Heart left ventricle (tissue), 16 donors: ENCODE measurements around the gene TGM1. TPM values are rescaled to one million over a fixed set of nuclear protein-coding genes. Genes with fewer than 3 reads are reported as not detected.

ENCODE experiments used
- ATAC-seq, 4 donors: fragments of 200-7000 bp; cut with Tn5 transposase; one replicate each; pipeline ENCODE4 v1.9.1; 2020 to 2022; ENCODE audit warnings: moderate library complexity in 4 of 4, mild to moderate bottlenecking in 3 of 4, moderate number of reproducible peaks in 1 of 4
- DNase-seq, 5 donors: peaks; one replicate each; pipeline ENCODE4 v3.0.0-alpha.2; 2020
- H3K27ac ChIP-seq, 12 donors: fragments of 200-600 bp; sonication (generic) in 4 of 12; one replicate each; pipeline versions ENCODE4 v1.5.0 to v1.8.0; 2016 to 2022; ENCODE audit warnings: mild to moderate bottlenecking in 2 of 12
- H3K27me3 ChIP-seq, 9 donors: fragments of 200-600 bp; sonication (generic) in 2 of 9; one replicate each; pipeline versions ENCODE4 v1.5.1 to v1.8.0; 2016 to 2022; ENCODE audit warnings: mild to moderate bottlenecking in 3 of 9
- H3K36me3 ChIP-seq, 9 donors: fragments of 200-600 bp; sonication (generic) in 2 of 9; one replicate each; pipeline versions ENCODE4 v1.5.0 to v1.8.0; 2018 to 2022; ENCODE audit warnings: mild to moderate bottlenecking in 2 of 9
- H3K4me1 ChIP-seq, 12 donors: fragments of 200-600 bp; sonication (generic) in 4 of 12; one replicate each; pipeline versions ENCODE4 v1.5.0 to v1.8.0; 2016 to 2022; ENCODE audit warnings: mild to moderate bottlenecking in 3 of 12
- H3K4me3 ChIP-seq, 12 donors: fragments of 200-600 bp; sonication (generic) in 4 of 12; one replicate each; pipeline versions ENCODE4 v1.5.0 to v1.8.0; 2017 to 2022; ENCODE audit warnings: mild to moderate bottlenecking in 9 of 12, moderate library complexity in 4 of 12
- H3K9me3 ChIP-seq, 12 donors: fragments of 200-600 bp; sonication (generic) in 4 of 12; one replicate each; pipeline versions ENCODE4 v1.5.0 to v1.8.0; 2016 to 2022; ENCODE audit warnings: mild to moderate bottlenecking in 1 of 12
- POLR2A ChIP-seq, 2 donors: fragments of 450-650 bp; IDR thresholded peaks; one replicate each; pipeline ENCODE4 v1.6.1; 2017; ENCODE audit warnings: antibody characterized with exemption in 2 of 2, mild to moderate bottlenecking in 2 of 2, moderate library complexity in 2 of 2
- WGBS, 4 donors: extraction: QIAGEN DNeasy Blood & Tissue Kit in 2 of 4; methylation state at CpG; one replicate each; pipeline versions ENCODE4 v1.1.5 to v1.1.7; 2013 to 2018; 5-methylcytosine and 5-hydroxymethylcytosine counted together
- intact Hi-C, 10 donors: fragments of 100-400 bp; cut with DNase I; formaldehyde crosslinking; loops; one replicate each; pipeline versions ENCODE4 v1.11.1 to v1.14.2; 2022
- polyA plus RNA-seq, 2 donors: library from polyadenylated mRNA; stranded (reverse); fragments of 200-250 nt; gene quantifications; one replicate each; pipeline ENCODE4 v1.2.3, GENCODE V29; 2013
- total RNA-seq, 9 donors: library from RNA; depleted of rRNA in 2 of 9; stranded (reverse); fragments of >200 nt in 2 of 9; fragmentation: NEBNext Ultra II Directional in 3 of 9; extraction: Animal tissue kit (Norgen Biotek cat#: 25700) in 3 of 9; gene quantifications; one replicate each; pipeline versions ENCODE4 v1.1.0 to v1.2.4, GENCODE V29; 2016 to 2023
- TF ChIP-seq, protein P1 (sequence below), 12 donors: fragments of 200-600 bp; sonication (generic) in 4 of 12; IDR thresholded peaks; one replicate each; pipeline versions ENCODE4 v1.5.0 to v1.8.0; 2018 to 2022; ENCODE audit warnings: antibody characterized with exemption in 12 of 12, mild to moderate bottlenecking in 5 of 12
- donor health status: ischemic (EF 13 %, LVEDD 7.1; RV severe dilation, severe dysfunction).
- donor health status: healthy with polysubstance abuse.
- donor health status: DM: no; HTN: yes; CAD: no.
- donor health status: DM: no; HTN: no; CAD: no.
- donor health status: ischemic (EF 25% LVEDD 6.9; RV normal size, moderate dysfunction).
- donor health status: ischemic (EF 25% LVEDD 5.7; RV mildly dilated, moderate dysfunction).
- donor health status: healthy.
- donor health status: DM: yes; HTN: yes; CAD: no.
- donor health status: ischemic (EF 35%, LVEDD 5.7; RV mildly dilated, moderate dysfunction).
- donor health status: nonischemic (EF 11% LVEDD 7.7; RV severe dilation, severe dysfunction).
- donor health status: DM: yes; HTN: yes; CAD: no.
- donor health status: PGD.
- donor health status: ischemic (EF 29% LVEDD 5.4; RV normal size, mild dysfunction).
- donor health status: nonischemic (EF 23%, LVEDD 6.1; RV moderate dilation, normal function).

The TGM1 gene
- total and polyA plus RNA-seq, 11 donors = 0.52 to 38.9 (median 0.98) TPM; not detected in 3

DNA sequence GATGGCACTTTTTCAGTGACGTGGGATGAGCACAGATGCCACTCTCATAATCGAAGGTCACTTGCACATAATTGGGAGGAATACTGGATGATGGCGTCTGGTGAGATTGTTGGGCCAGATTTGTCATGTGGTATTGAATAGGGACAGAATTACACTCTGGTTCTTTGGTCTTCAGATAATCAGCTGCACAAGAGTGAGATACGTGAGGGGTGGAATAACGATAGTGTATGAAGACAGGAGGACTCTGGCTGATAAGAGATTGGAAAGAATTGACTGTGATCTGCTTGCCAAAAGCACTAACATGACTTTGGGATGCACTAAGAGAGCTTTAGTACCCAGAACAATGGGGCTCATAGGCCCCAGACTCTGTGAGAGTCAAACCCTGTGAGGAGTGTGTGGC, 15.4 kb upstream of the TGM1 start:
- TF ChIP-seq, protein P1, sequence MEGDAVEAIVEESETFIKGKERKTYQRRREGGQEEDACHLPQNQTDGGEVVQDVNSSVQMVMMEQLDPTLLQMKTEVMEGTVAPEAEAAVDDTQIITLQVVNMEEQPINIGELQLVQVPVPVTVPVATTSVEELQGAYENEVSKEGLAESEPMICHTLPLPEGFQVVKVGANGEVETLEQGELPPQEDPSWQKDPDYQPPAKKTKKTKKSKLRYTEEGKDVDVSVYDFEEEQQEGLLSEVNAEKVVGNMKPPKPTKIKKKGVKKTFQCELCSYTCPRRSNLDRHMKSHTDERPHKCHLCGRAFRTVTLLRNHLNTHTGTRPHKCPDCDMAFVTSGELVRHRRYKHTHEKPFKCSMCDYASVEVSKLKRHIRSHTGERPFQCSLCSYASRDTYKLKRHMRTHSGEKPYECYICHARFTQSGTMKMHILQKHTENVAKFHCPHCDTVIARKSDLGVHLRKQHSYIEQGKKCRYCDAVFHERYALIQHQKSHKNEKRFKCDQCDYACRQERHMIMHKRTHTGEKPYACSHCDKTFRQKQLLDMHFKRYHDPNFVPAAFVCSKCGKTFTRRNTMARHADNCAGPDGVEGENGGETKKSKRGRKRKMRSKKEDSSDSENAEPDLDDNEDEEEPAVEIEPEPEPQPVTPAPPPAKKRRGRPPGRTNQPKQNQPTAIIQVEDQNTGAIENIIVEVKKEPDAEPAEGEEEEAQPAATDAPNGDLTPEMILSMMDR (IDR thresholded peaks at IDR 0.05) = no peak
- TF ChIP-seq POLR2A (IDR thresholded peaks at IDR 0.05) = no peak
- intact Hi-C loops = no loop called here
- ATAC-seq = no peak
- Histone ChIP-seq H3K4me1 (peaks cover 0 to 88% (median 15%) of the 10 kb centered on the region in 12 donors), H3K27me3 (no peaks in the 10 kb centered on the region), H3K36me3 (no peaks in the 10 kb centered on the region), H3K9me3 (no peaks in the 10 kb centered on the region), H3K27ac (peak overlapping the region in 3 of 12 donors; percentile 72 to 87 (median 76)), H3K4me3 (no peak overlapping the region)
- WGBS, 4 donors = 63 to 70% (median 68%) methylated on average over 5 of the region's 5 CpGs
- no peak for DNase-seq

DNA sequence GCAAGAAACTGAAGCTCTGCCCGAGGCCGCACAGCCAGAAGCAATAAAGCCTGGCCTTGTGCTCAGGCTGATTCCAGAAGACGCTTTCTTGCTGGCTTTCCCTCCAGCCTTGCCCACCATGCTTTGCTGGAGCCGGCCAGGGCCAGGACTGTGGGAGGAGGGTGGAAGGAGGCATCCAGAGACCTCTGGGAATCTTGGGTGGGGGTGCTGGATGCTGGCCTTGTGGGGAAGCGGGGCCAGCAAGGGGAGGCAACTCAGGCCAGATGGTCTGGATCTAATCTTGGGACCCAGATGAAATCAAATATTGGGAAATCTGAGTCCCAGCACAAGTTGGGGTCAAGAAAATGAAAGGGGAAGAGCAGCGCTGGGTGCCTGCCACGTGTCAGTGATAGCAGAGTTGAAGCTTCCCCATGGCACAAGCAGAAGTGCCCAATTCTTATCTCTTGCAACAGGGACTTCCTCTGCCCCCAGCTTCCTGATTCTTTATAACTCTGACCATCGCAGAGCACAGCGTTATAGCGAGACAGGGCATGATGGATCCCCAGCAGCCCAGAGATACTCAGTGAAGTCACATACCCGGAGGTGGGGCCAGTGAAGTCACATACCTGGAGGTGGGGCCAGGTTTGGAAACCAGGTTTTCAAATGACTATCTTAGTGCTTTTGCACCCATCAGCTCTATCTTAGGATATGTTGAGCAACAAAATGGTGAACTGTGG, 14.8 kb upstream of the TGM1 start:
- TF ChIP-seq, protein P1 (IDR thresholded peaks at IDR 0.05) = no peak
- TF ChIP-seq POLR2A (IDR thresholded peaks at IDR 0.05) = no peak
- intact Hi-C loops = no loop called here
- Histone ChIP-seq H3K36me3 (no peaks in the 10 kb centered on the region), H3K27ac (peak overlapping the region in 2 of 12 donors; percentile 41 to 87), H3K9me3 (no peaks in the 10 kb centered on the region), H3K27me3 (no peaks in the 10 kb centered on the region), H3K4me1 (peaks cover 0 to 93% (median 15%) of the 10 kb centered on the region in 12 donors), H3K4me3 (no peak overlapping the region)
- 79 to 83% (median 81%) methylated on average over 10 to 11 of the region's 11 CpGs for WGBS, 4 donors
- ATAC-seq = peak in 2 of 4 donors; percentile 21 to 30
- DNase-seq = peak in 1 of 5 donors; percentile 48

GRCh38 chr14:24277071-24277470, 14.1 kb upstream of the TGM1 start:
- WGBS, 4 donors = 94 to 96% (median 95%) methylated on average over 6 of the region's 6 CpGs
- no peaks in the 10 kb centered on the region for H3K9me3 ChIP-seq
- DNase-seq (no peak), ATAC-seq (no peak)
- H3K27ac ChIP-seq = peak overlapping the region in 1 of 12 donors; percentile 87
- no peaks in the 10 kb centered on the region for H3K27me3 ChIP-seq
- intact Hi-C loops = no loop called here
- no peaks in the 10 kb centered on the region for H3K36me3 ChIP-seq
- no peak for TF ChIP-seq POLR2A (IDR thresholded peaks at IDR 0.05)
- TF ChIP-seq, protein P1 (IDR thresholded peaks at IDR 0.05) = no peak
- H3K4me3 ChIP-seq = no peak overlapping the region
- H3K4me1 ChIP-seq = peaks cover 0 to 93% (median 16%) of the 10 kb centered on the region in 12 donors

DNA sequence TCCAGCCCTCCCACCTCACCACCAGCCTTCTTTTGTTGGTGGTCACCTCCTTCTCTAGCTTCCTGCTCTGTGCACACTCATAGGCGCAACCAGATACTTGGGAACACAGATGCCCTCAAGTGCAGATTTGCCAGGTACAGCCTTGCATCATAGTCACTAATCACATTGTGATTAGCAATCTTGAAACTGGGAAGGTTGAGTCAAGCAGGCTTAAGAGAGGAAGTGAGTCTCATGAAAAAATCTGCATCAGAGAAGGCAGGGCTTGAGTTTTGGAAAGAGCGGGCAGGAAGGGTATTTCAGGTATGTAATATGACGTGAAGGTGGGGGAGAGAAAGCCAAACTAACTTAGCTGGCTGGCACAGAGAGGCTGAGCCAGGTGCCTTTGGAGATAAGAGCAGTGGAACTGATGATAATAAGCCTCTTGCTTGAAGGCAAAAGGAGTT, 11.1 kb upstream of the TGM1 start:
- peaks cover 0 to 76% (median 15%) of the 10 kb centered on the region in 12 donors for H3K4me1 ChIP-seq
- 48 to 67% (median 58%) methylated on average over 3 of the region's 3 CpGs for WGBS, 4 donors
- H3K4me3 ChIP-seq = no peak overlapping the region
- peak overlapping the region in 4 of 12 donors; percentile 8 to 97 (median 30) for H3K27ac ChIP-seq
- peak in 1 of 4 donors; percentile 9 for ATAC-seq
- peaks cover 0 to 9% (median 3%) of the 10 kb centered on the region in 9 donors for H3K36me3 ChIP-seq
- no peaks in the 10 kb centered on the region for H3K27me3 ChIP-seq
- intact Hi-C loops = no loop called here
- no peaks in the 10 kb centered on the region for H3K9me3 ChIP-seq
- no peak for DNase-seq
- TF ChIP-seq POLR2A (IDR thresholded peaks at IDR 0.05) = no peak
- TF ChIP-seq, protein P1 (IDR thresholded peaks at IDR 0.05) = no peak
